Endothelial cell of umbilical vein (primary cell): ENCODE results near the gene VDR. TPM values are rescaled to one million over a fixed set of nuclear protein-coding genes. Genes with fewer than 3 reads are reported as not detected.

Experiments
- BruUV-seq: library from RNA; stranded (reverse); fragments of 400-500 nt; replicated peaks from 2 replicates; lab custom pipeline; 2021; lab: Mats Ljungman, UMichigan
- CTCF ChIA-PET: fragments of 300-600, 350-600 bp; sonication (Branson Sonifier 250); formaldehyde crosslinking; loops from one replicate; lab custom pipeline; 2021; ENCODE audit warnings: antibody characterized with exemption, inconsistent platforms; lab: Charles Lee
- POLR2A ChIA-PET: fragments of 300-600, 350-600 bp; sonication (Branson Sonifier 250); formaldehyde crosslinking; loops from one replicate; lab custom pipeline; 2021; ENCODE audit warnings: antibody characterized with exemption, inconsistent platforms; lab: Charles Lee
- DNase-seq: peaks from one replicate; pipeline ENCODE4 v3.0.0-alpha.2; 2011; ENCODE audit warnings: low read depth, low spot score
- FAIRE-seq: peaks from 2 replicates; lab custom pipeline; 2011; peaks lifted over from hg19 to GRCh38; lab: Jason Lieb, UNC
- H2AFZ ChIP-seq: 2 replicates; pipeline ENCODE4 v1.6.0; 2012; ENCODE audit warnings: low read depth, low read length, control low read depth, inconsistent platforms
- H3K27ac ChIP-seq: 2 replicates; pipeline ENCODE4 v1.5.1; 2011; ENCODE audit warnings: low read depth, mild to moderate bottlenecking, control low read depth, low read length, moderate library complexity; ENCODE audit not compliant: insufficient read depth
- H3K27me3 ChIP-seq, 2 experiments: 2 replicates each; pipeline versions ENCODE4 v1.6.0 to v1.6.1; 2011; ENCODE audit warnings: low read length in 2 of 2, mixed read lengths in 1 of 2; ENCODE audit not compliant: control insufficient read depth in 2 of 2, insufficient read depth in 2 of 2
- H3K36me3 ChIP-seq, 2 experiments: 2 replicates in 1 of 2; 3 replicates in 1 of 2; pipeline ENCODE4 v1.5.1; 2011; ENCODE audit warnings: low read length in 2 of 2, mild to moderate bottlenecking in 1 of 2, moderate library complexity in 1 of 2; ENCODE audit not compliant: control insufficient read depth in 2 of 2, insufficient read depth in 2 of 2; ENCODE audit errors: extremely low read depth in 1 of 2
- H3K4me1 ChIP-seq: 3 replicates; pipeline ENCODE4 v1.5.1; 2011; ENCODE audit warnings: mild to moderate bottlenecking, low read length; ENCODE audit not compliant: control insufficient read depth, insufficient read depth; ENCODE audit errors: extremely low read depth
- H3K4me2 ChIP-seq: 2 replicates; pipeline ENCODE4 v1.6.1; 2011; ENCODE audit warnings: low read length, control low read depth, mixed read lengths; ENCODE audit not compliant: insufficient read depth
- H3K4me3 ChIP-seq, 3 experiments: fragments of 200-600 bp in 1 of 3; sonication (generic), shearing (Covaris generic) in 1 of 3; replicated peaks in 1 of 3; 2 replicates each; pipeline ENCODE4 v1.5.1; 2011 to 2016; ENCODE audit warnings: control low read depth in 3 of 3, low read length in 3 of 3, mild to moderate bottlenecking in 2 of 3, inconsistent platforms in 1 of 3, low read depth in 1 of 3, moderate library complexity in 1 of 3; ENCODE audit not compliant: insufficient read depth in 1 of 3
- H3K79me2 ChIP-seq: 2 replicates; pipeline ENCODE4 v1.6.0; 2012; ENCODE audit warnings: low read length, inconsistent platforms; ENCODE audit not compliant: control insufficient read depth, insufficient read depth
- H3K9ac ChIP-seq: replicated peaks from 2 replicates; pipeline ENCODE3; 2011; ENCODE audit warnings: low read length, control low read depth; ENCODE audit not compliant: insufficient read depth; ENCODE audit errors: extremely low read depth
- H3K9me1 ChIP-seq: replicated peaks from 3 replicates; pipeline ENCODE4 v1.6.0; 2011; ENCODE audit warnings: mild to moderate bottlenecking, low read length; ENCODE audit not compliant: control insufficient read depth, insufficient read depth; ENCODE audit errors: extremely low read depth
- H3K9me3 ChIP-seq: replicated peaks from 2 replicates; pipeline ENCODE4 v1.5.1; 2012; ENCODE audit warnings: low read length, inconsistent platforms; ENCODE audit not compliant: control insufficient read depth, insufficient read depth
- H4K20me1 ChIP-seq: replicated peaks from 2 replicates; pipeline ENCODE3; 2011; ENCODE audit warnings: mild to moderate bottlenecking, low read length; ENCODE audit not compliant: control insufficient read depth, insufficient read depth; ENCODE audit errors: extremely low read depth
- CTCF ChIP-seq, 2 donors: IDR thresholded peaks; 1 replicate in 1 of 2; 2 replicates in 1 of 2; pipeline ENCODE4 v1.5.1; 2011; ENCODE audit warnings: low read length in 2 of 2, mild to moderate bottlenecking in 2 of 2, moderate library complexity in 2 of 2, control low read depth in 1 of 2, inconsistent platforms in 1 of 2, low read depth in 1 of 2; ENCODE audit not compliant: insufficient read depth in 1 of 2; ENCODE audit errors: extremely low read depth in 1 of 2
- EZH2 ChIP-seq: IDR thresholded peaks from 2 replicates; pipeline ENCODE4 v1.6.1; 2012; ENCODE audit warnings: borderline replicate concordance, low read depth, mild to moderate bottlenecking, moderate library complexity, low read length, inconsistent platforms; ENCODE audit not compliant: severe bottlenecking
- FOS ChIP-seq: IDR thresholded peaks from 2 replicates; pipeline ENCODE4 v1.6.1; 2011; ENCODE audit warnings: mild to moderate bottlenecking, low read length, moderate library complexity, borderline replicate concordance; ENCODE audit not compliant: insufficient read depth
- GATA2 ChIP-seq: IDR thresholded peaks from 2 replicates; pipeline ENCODE4 v1.7.0; 2011; ENCODE audit warnings: low read depth, mild to moderate bottlenecking, moderate library complexity, mixed read lengths, low read length; ENCODE audit not compliant: insufficient read length, insufficient read depth
- JUN ChIP-seq: IDR thresholded peaks from 2 replicates; pipeline ENCODE4 v1.6.1; 2011; ENCODE audit warnings: borderline replicate concordance, low read depth; ENCODE audit not compliant: insufficient read length, insufficient read depth
- MYC ChIP-seq: IDR thresholded peaks from one replicate; pipeline ENCODE4 v1.6.1; 2011; ENCODE audit warnings: mild to moderate bottlenecking, low read depth, low read length
- POLR2A ChIP-seq: IDR thresholded peaks from 2 replicates; pipeline ENCODE4 v1.6.1; 2012; ENCODE audit warnings: low read depth, mild to moderate bottlenecking, control low read depth, low read length
- POLR2AphosphoS5 ChIP-seq: IDR thresholded peaks from 2 replicates; pipeline ENCODE4 v1.6.1; 2012; ENCODE audit warnings: low read depth, mild to moderate bottlenecking, control low read depth, low read length, moderate library complexity; ENCODE audit not compliant: insufficient read depth
- dilution Hi-C: fragments of 300-500 bp; cut with MboI; formaldehyde crosslinking; loops from one replicate; pipeline ENCODE4 v1.15.0; 2019; ENCODE audit warnings: low sequenced_read_pairs; ENCODE audit not compliant: extremely low pct_ligation_motif_present
- intact Hi-C: fragments of 100-400 bp; cut with micrococcal nuclease; formaldehyde crosslinking; loops from one replicate; pipeline ENCODE4 v1.10.0; 2022
- polyA plus RNA-seq, 4 experiments: library from polyadenylated mRNA; depleted of rRNA in 3 of 4; stranded (reverse) in 3 of 4; unstranded in 1 of 4; fragments of >200 nt; gene quantifications; 2 replicates each; pipeline versions ENCODE4 v1.2.1 to v1.2.3, GENCODE V29; 2011 to 2012; ENCODE audit warnings: missing spikeins in 1 of 4
- total RNA-seq: library from RNA; stranded (reverse); gene quantifications from 2 replicates; pipeline ENCODE4 v1.2.3, GENCODE V29; 2021
- TF ChIP-seq, protein P1 (sequence below): IDR thresholded peaks from 2 replicates; pipeline ENCODE4 v1.6.1; 2011; ENCODE audit not compliant: insufficient read depth, insufficient read length

VDR gene
- total and polyA plus RNA-seq, 2 donors (not counting 3 experiments of a cell fraction or from before 2014, with no cell fraction given), result 0.73 to 0.91 TPM

DNA sequence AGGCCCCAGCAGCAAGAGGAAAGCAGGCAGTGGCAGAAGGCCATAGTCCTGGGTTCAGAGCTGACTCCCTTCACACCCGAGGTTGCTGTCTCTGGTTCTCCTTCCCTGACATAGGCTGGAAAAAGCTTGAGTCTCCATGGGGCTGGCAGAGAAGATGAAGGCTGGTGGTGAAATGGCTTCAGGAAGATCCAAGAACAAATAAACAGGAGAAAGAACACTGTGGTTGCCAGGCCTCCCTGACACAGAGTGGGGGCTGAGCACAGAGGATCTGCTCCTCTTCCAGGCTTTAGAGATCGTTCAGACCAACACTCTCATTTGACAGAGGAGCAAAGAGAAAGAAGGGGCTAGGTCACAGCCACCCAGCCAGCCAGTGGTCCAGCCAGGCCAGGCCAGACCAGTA lies 99.4 kb downstream of the VDR start:
- intact Hi-C loops (no loop called here), dilution Hi-C loops (no loop called here)
- DNase-seq, result no peak
- Histone ChIP-seq H3K4me3 (no peak overlapping the region), H2AFZ (no peak overlapping the region), H3K9me1 (no peaks in the 10 kb centered on the region), H3K9me3 (no peaks in the 10 kb centered on the region), H3K27ac (peak overlapping the region; percentile 11), H3K27me3 (no peaks in the 10 kb centered on the region), H3K9ac (no peak overlapping the region), H3K36me3 (peaks cover 10 to 13% of the 10 kb centered on the region in 2 experiments), H4K20me1 (peaks cover 6% of the 10 kb centered on the region), H3K4me2 (no peak overlapping the region), H3K79me2 (peaks cover 100% of the 10 kb centered on the region), H3K4me1 (peaks cover 88% of the 10 kb centered on the region)
- peak; percentile 73 for FAIRE-seq
- POLR2A ChIA-PET, result no interaction called here
- TF ChIP-seq, protein P1, sequence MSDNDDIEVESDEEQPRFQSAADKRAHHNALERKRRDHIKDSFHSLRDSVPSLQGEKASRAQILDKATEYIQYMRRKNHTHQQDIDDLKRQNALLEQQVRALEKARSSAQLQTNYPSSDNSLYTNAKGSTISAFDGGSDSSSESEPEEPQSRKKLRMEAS, result no peak
- TF ChIP-seq POLR2A (no peak), JUN (no peak), FOS (no peak), MYC (no peak), GATA2 (no peak), CTCF (IDR thresholded peaks at IDR 0.05; ENCODE audit: extremely low read depth in 1 of 2, insufficient read depth in 1 of 2, low read depth in 1 of 2, low read length in 2 of 2) (no peak), EZH2 (no peak), POLR2AphosphoS5 (no peak)
- CTCF ChIA-PET, result interaction anchor here (1.0 to 12.5 kb wide), 4 partner anchors 12 to 144 kb away, joined by 3 to 229 read pairs (median 7); no protein-coding TSS in a partner anchor
- no TSS peak for BruUV-seq
